ENCODE data around the gene CHRNA9.

DNA sequence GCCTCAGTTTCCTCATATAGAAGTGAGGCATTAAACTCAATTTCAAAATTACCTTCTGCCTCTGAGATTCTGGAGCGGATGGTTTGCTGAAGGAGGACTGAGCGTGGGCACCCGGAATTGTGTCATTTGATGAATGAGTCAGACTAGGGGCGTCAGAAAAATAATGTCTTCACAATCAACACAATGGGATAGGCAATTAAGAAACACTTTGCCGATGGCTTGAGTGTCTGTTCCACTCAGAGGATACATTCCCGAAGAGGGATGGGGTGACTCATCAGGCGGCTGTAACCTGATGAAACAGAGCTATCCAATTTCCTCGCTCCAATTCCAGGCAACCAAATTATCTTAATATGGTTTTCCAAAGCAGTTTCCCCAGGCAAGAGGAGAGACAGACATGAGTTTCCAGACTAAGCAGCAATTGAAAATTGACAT lies 1.2 kb upstream of the CHRNA9 start:
- TF ChIP-seq, protein P1, sequence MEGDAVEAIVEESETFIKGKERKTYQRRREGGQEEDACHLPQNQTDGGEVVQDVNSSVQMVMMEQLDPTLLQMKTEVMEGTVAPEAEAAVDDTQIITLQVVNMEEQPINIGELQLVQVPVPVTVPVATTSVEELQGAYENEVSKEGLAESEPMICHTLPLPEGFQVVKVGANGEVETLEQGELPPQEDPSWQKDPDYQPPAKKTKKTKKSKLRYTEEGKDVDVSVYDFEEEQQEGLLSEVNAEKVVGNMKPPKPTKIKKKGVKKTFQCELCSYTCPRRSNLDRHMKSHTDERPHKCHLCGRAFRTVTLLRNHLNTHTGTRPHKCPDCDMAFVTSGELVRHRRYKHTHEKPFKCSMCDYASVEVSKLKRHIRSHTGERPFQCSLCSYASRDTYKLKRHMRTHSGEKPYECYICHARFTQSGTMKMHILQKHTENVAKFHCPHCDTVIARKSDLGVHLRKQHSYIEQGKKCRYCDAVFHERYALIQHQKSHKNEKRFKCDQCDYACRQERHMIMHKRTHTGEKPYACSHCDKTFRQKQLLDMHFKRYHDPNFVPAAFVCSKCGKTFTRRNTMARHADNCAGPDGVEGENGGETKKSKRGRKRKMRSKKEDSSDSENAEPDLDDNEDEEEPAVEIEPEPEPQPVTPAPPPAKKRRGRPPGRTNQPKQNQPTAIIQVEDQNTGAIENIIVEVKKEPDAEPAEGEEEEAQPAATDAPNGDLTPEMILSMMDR (conservative IDR thresholded peaks at IDR 0.05 in 1 of 2, IDR thresholded peaks at IDR 0.05 in 1 of 2; ENCODE audit: extremely low read depth in 1 of 2, insufficient read depth in 1 of 2, low read depth in 1 of 2, low read length in 2 of 2): no peak
- TF ChIP-seq EZH2 (IDR thresholded peaks at IDR 0.05; ENCODE audit: borderline replicate concordance, low read length): no peak
